ENCODE results near the gene ZNF892. TPM values are rescaled to one million over a fixed set of nuclear protein-coding genes. Genes with fewer than 3 reads are reported as not detected.

ZNF892 gene
- total and polyA plus RNA-seq, 9 of the 15 experiments (the other 6 are each of a cell fraction or from before 2014, with no cell fraction given) = 0.07 to 0.13 (median 0.09) TPM; not detected in 6

GRCh38 chr2:95165371-95166064 lies 41.8 kb upstream of the ZNF892 start, which contains the start of gene ZNF2 (continued):
- TF ChIP-seq, protein P1, sequence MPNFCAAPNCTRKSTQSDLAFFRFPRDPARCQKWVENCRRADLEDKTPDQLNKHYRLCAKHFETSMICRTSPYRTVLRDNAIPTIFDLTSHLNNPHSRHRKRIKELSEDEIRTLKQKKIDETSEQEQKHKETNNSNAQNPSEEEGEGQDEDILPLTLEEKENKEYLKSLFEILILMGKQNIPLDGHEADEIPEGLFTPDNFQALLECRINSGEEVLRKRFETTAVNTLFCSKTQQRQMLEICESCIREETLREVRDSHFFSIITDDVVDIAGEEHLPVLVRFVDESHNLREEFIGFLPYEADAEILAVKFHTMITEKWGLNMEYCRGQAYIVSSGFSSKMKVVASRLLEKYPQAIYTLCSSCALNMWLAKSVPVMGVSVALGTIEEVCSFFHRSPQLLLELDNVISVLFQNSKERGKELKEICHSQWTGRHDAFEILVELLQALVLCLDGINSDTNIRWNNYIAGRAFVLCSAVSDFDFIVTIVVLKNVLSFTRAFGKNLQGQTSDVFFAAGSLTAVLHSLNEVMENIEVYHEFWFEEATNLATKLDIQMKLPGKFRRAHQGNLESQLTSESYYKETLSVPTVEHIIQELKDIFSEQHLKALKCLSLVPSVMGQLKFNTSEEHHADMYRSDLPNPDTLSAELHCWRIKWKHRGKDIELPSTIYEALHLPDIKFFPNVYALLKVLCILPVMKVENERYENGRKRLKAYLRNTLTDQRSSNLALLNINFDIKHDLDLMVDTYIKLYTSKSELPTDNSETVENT (CRISPR knock-in tag; IDR thresholded peaks at IDR 0.05) = no peak
- TF ChIP-seq ZNF584 (CRISPR knock-in tag; IDR thresholded peaks at IDR 0.05; ENCODE audit: low read depth) (peak; percentile 73; the same call in 1 of the 2 replicates), ZZZ3 (IDR thresholded peaks at IDR 0.05) (no peak), PHF20 (IDR thresholded peaks at IDR 0.05; ENCODE audit: partially characterized antibody) (peak; percentile 96), JUNB (CRISPR knock-in tag; conservative IDR thresholded peaks at IDR 0.05) (no peak), E2F5 (CRISPR knock-in tag; IDR thresholded peaks at IDR 0.05) (no peak), SLC30A9 (CRISPR knock-in tag; IDR thresholded peaks at IDR 0.05) (no peak), RB1 (IDR thresholded peaks at IDR 0.05; ENCODE audit: low read depth) (peak; percentile 30; the same call in 1 of the 2 replicates), RFX5 (IDR thresholded peaks at IDR 0.05; ENCODE audit: low read depth, low read length) (no peak), NFE2 (IDR thresholded peaks at IDR 0.05; ENCODE audit: low read depth) (no peak), EZH2 (IDR thresholded peaks at IDR 0.05; ENCODE audit: borderline replicate concordance, low read depth, low read length) (no peak)
- TF ChIP-seq, protein P2, sequence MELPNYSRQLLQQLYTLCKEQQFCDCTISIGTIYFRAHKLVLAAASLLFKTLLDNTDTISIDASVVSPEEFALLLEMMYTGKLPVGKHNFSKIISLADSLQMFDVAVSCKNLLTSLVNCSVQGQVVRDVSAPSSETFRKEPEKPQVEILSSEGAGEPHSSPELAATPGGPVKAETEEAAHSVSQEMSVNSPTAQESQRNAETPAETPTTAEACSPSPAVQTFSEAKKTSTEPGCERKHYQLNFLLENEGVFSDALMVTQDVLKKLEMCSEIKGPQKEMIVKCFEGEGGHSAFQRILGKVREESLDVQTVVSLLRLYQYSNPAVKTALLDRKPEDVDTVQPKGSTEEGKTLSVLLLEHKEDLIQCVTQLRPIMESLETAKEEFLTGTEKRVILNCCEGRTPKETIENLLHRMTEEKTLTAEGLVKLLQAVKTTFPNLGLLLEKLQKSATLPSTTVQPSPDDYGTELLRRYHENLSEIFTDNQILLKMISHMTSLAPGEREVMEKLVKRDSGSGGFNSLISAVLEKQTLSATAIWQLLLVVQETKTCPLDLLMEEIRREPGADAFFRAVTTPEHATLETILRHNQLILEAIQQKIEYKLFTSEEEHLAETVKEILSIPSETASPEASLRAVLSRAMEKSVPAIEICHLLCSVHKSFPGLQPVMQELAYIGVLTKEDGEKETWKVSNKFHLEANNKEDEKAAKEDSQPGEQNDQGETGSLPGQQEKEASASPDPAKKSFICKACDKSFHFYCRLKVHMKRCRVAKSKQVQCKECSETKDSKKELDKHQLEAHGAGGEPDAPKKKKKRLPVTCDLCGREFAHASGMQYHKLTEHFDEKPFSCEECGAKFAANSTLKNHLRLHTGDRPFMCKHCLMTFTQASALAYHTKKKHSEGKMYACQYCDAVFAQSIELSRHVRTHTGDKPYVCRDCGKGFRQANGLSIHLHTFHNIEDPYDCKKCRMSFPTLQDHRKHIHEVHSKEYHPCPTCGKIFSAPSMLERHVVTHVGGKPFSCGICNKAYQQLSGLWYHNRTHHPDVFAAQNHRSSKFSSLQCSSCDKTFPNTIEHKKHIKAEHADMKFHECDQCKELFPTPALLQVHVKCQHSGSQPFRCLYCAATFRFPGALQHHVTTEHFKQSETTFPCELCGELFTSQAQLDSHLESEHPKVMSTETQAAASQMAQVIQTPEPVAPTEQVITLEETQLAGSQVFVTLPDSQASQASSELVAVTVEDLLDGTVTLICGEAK (IDR thresholded peaks at IDR 0.05) = peak; percentile 94
- TF ChIP-seq, protein P2 (CRISPR knock-in tag; IDR thresholded peaks at IDR 0.05) = no peak
- TF ChIP-seq, protein P3, sequence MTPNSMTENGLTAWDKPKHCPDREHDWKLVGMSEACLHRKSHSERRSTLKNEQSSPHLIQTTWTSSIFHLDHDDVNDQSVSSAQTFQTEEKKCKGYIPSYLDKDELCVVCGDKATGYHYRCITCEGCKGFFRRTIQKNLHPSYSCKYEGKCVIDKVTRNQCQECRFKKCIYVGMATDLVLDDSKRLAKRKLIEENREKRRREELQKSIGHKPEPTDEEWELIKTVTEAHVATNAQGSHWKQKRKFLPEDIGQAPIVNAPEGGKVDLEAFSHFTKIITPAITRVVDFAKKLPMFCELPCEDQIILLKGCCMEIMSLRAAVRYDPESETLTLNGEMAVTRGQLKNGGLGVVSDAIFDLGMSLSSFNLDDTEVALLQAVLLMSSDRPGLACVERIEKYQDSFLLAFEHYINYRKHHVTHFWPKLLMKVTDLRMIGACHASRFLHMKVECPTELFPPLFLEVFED (CRISPR knock-in tag; conservative IDR thresholded peaks at IDR 0.05) = 0 out of 2 replicates have a peak, but pooled peaks have one; percentile 24

All from K562 (cell line).